Suppressor macrophage treated with lipopolysaccharide for 1 hour (primary cell): ENCODE results near the gene DNAJC15.

Experiments used
- DNase-seq, 3 donors: peaks; one replicate each; pipeline ENCODE4 v3.0.0-alpha.2; 2020 to 2022

Gene DNAJC15

GRCh38 chr13:43129066-43129465 lies 105.7 kb downstream of the DNAJC15 start:
- no peak for DNase-seq

- DNase-seq = no peak
Measured at GRCh38 chr13:43129511-43130110, 106.2 kb downstream of the DNAJC15 start.

- no peak for DNase-seq
Measured at GRCh38 chr13:43132257-43132656, 108.9 kb downstream of the DNAJC15 start.

- DNase-seq = no peak
Measured at GRCh38 chr13:43132911-43133310, 109.5 kb downstream of the DNAJC15 start.

DNA sequence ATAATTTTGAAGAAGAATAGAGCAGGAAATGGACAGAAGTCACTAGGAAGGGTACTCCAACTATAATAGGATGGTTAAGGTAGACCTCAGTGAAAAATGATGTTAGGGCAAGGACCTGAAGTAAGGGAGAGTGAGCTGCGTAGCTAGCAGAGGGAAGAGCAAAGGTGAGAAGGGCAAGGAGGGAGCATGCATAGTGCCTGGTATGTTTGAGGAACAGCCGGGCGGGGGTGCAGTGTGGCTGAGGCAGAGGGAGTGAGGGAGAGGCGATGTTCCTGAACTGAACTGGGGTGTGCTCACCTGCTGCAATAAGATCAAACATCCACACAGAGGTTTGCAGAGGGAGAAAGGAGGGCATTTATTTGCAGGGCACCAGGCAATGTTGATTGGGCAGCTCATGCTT lies 110.4 kb downstream of the DNAJC15 start:
- DNase-seq = no peak

DNA sequence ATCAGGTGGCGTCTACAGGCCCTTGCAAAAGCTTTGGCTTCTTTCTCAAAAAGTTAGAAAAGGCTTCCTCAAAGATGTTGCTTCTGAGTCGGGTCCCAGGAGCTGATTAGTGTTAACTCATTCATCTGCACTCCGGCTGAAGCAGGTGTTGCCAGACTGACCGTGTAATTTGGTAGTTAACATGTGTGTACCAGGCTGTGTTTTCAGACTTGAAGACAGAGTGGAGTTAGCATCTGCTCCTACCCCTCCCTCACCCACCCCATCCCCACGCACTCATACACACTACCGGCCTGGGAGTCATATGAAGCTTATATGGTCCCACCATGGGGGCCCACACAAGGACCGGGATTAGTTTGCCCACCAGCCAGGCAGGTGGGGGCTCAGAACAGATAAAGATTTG lies 111.5 kb downstream of the DNAJC15 start:
- no peak for DNase-seq

DNA sequence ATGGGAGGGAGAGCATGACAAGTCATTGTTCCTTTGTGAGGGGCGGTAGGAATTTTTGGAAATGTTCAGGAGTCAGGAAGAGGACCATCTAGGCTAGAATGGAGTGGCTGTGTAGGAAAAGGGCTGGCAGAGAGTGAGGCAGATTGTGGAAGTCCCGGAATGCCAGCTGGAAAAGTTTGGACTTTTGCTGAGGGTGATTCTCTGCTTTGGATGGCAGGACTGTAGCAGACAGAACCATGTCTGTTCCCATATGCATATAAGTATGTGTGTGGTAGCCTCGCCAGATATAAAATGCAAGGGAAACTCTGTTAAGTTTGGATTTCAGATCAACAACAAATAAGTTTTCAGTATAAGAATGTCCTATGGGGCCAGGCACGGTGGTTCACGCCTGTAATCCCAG lies 112.1 kb downstream of the DNAJC15 start:
- DNase-seq = no peak

GRCh38 chr13:43136920-43137575 lies 113.7 kb downstream of the DNAJC15 start:
- DNase-seq = no peak

- DNase-seq = no peak
Measured at GRCh38 chr13:43139211-43139610, 115.8 kb downstream of the DNAJC15 start.

- no peak for DNase-seq
Measured at GRCh38 chr13:43139921-43140320, 116.5 kb downstream of the DNAJC15 start.

- no peak for DNase-seq
Measured at GRCh38 chr13:43140985-43141384, 117.6 kb downstream of the DNAJC15 start.

DNA sequence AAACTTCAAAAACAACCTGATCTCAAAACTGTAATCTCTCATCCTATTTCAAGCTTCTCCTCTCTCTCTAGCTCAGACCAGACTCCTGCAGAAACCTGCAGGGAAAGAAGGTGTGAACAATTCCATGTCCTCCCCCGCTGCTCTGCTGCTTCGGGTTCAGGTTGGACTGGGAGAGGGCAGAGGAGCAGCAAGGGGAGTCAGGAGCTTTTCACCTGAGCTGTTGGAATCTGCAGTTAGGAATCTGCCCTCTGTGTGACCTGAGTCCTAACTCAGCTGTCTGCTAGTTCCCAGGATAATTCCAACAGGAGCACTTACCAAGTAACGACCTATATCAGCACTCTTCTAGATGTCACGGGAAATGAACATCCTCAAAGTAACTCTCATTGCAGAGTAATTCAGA lies 118.3 kb downstream of the DNAJC15 start:
- no peak for DNase-seq

DNA sequence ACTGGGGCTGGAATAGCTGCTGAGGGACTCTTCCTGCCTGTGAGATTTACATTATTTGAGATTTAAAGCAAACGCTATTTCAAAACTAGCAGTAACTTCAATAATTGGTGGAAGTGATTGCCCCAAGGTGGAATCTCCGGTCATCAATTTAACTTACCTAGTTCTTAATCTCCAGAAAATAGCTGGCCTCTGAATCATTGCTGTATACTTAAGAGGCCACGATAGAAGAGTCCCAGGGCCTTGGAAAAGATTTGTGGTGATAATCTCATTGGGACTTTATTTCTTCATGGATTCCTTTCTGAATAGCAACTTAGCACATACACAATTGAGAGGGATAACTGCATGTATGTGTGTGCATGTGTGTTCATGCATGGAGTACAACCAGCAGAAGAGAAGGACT lies 120.2 kb downstream of the DNAJC15 start:
- DNase-seq = no peak

- no peak for DNase-seq
Measured at GRCh38 chr13:43145534-43146196, 122.3 kb downstream of the DNAJC15 start.

DNA sequence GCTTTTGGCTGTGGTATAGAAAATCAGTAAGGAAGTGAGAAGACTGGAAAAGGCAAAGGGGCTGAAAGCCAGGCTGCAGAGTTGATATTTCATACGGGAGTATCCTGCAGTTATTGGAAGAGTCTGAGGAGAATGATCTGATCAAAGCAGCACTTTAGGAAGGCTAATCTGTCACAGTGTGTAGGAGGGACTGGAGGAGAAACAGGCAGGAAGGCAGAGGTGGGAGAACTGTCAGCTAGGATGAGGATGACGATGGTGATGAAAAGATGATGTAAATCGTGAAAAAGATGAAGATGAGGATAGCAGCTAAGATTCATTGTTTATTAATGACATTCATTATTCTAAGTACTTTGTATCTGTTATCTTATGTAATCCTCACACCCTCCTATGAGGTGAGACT lies 123.0 kb downstream of the DNAJC15 start:
- no peak for DNase-seq

DNA sequence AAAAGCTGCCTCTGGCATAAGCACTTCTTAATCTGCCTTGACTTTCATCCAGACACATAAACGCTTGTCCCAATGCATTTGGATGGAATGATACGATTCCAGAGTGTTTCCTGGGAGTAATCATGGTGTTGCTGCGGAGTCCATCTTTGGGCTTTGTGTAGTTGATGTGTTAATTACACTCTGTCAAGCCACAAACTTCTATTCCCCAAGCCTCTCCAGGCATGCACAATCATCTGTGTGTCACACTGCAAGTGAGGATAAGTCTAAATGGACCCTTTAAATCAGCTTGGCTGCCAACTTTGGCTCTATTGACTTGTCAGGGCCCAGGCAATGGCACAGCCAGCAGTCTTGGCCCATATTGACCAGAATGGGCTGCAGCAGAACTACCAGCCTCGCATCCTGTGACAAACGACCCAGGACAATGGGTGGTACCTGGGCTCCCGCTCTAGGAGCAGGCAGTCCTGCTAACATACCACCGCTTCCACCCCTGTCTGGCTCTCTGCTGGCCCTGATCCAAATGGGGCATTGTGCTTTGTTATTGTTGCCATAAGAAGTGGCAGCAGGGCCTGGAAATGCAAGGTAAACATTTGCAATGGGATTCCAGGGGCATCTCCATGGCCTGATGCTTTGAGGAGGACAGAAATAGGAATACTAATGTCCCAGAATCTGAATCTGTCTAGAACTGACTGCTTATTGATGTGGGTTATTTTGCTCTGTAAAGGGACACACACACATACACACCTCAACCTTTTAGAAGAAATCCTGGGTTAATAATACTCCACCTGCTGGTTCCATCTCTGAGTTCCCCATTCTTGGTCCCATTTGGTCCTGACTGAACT lies 127.2 kb downstream of the DNAJC15 start:
- no peak for DNase-seq

DNA sequence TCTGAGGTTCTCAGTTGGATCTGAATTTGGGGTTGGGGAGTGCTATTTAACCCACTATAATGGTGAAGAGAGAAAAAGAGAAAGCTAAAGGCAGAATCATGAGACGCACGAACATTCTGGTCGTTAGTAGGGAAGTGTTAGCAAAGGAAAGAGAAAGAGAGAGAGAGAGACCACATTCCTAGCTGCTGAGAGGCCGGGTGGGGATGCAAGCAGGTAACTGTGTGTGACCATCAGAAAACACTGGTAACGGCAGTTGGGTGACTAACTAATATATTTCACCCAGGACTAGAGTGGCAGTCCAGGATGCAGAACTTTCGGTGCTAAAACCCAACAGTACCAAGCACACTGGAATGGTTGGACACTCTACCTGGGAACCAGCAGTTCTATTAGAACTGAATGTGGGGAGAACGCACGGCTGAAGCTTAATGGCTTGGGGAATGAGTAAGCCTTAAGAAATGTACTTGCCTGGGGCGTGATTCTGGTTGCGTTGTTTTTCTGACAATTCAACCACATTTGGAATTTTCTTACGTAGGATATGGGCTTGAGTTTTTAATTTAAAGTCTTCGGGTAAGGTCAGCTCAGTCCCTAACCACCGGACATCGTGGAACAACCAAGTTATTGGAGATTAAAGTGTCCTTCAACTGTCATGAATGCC lies 130.2 kb downstream of the DNAJC15 start:
- DNase-seq = no peak

DNA sequence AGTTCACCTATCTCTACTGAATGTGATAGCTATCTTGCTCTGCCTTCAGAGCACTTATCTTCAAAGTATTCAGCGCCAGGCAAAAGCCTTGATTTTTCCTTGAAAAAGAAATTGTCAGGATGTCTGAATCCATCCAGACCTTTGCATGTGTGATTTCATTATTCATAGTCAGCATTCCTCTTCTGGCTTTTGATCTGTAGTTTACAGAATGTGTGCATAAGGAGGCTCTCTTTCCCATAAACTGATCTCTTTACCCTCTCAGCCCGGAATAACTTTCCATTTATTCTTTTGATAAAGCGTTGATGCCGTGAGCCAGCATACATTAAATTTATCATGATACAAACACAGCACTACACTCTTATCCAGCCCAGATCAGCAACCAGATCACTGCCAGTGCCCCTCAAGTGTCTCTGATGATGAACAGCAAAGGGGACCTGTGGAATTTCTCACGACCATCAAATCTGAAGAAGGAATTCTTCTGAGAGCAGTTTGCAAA lies 130.8 kb downstream of the DNAJC15 start:
- no peak for DNase-seq

DNA sequence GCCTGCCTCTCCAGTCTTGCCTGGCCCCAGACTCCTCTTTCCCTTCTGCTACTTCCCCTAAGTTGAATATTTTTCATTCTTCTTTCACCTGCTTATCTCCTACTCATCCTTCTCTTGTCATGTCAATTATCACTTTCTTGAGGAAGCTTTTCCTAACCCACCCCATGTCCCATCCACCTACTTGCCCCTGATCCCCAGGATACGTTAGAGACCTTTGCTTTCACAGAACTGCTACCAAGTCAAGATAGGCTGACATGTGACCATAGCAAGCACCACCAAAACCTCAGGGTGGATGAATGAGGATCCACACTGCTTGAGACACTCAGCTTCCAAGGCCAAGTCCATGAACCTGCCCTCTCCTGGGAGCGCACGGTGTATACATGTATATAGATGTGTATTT lies 131.5 kb downstream of the DNAJC15 start:
- DNase-seq = no peak

GRCh38 chr13:43156916-43157315 lies 133.5 kb downstream of the DNAJC15 start:
- DNase-seq = no peak

GRCh38 chr13:43157796-43158195 lies 134.4 kb downstream of the DNAJC15 start:
- no peak for DNase-seq

DNA sequence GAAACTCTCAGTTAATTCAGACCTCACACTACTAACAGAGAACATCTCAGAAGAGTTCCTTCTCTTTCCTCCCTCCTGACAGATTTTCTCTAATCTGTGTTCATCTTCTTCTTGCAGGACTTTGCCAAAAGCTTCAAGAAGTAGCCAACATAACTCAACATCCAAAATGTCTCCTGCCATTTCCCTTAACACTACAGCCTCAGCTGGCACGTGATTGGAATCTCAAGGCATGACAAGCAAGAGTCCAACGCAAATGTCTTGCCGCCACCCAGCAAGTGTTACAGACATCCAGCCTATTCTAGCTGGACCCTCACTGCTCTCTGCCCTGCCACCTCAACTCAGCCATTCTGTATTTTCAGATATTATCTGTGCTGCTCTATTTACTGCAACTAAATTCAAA lies 135.1 kb downstream of the DNAJC15 start:
- no peak for DNase-seq

- DNase-seq = no peak
Measured at GRCh38 chr13:43159026-43159461, 135.7 kb downstream of the DNAJC15 start.
